ENCODE results near the gene RAB11B. TPM values are rescaled to one million over a fixed set of nuclear protein-coding genes. Genes with fewer than 3 reads are reported as not detected.

RAB11B gene
- total RNA-seq, 4 donors from 2014 or later: 17.4 to 95.8 (median 60.1) TPM

DNA sequence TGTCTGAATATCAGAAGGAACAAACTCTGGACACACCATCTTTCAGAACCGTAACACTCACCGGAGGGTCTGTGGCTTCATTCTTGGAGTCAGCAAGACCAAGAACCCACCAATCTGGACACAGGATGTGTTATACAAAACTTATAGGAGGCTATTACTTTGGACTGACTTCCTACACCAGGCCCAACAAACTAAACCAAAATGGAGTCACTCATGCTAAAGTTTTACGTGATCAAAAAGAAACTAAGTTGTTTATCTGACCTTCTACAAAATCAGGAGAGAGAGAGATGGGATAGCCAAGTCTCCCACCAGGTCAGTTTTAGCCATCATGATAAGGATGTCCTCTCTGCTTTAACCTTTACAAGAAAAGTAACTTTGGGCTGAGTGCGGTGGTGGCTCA is 3.2 kb upstream of the RAB11B start:
- Histone ChIP-seq H3K36me3 (no peaks in the 10 kb centered on the region), H3K4me1 (peaks cover 0 to 10% of the 10 kb centered on the region in 2 donors), H3K27me3 (no peaks in the 10 kb centered on the region), H3K9me3 (no peaks in the 10 kb centered on the region), H3K27ac (no peak overlapping the region), H3K4me3 (no peak overlapping the region)
- intact Hi-C loops (cut with DNase I; ENCODE audit: low total_unique reads): no loop called here
- TF ChIP-seq POLR2A (IDR thresholded peaks at IDR 0.05): no peak
- TF ChIP-seq CTCF (IDR thresholded peaks at IDR 0.05): no peak
- DNase-seq: no peak

- Histone ChIP-seq H3K36me3 (no peaks in the 10 kb centered on the region), H3K27ac (no peak overlapping the region), H3K4me1 (peaks cover 0 to 14% of the 10 kb centered on the region in 2 donors), H3K9me3 (no peaks in the 10 kb centered on the region), H3K27me3 (no peaks in the 10 kb centered on the region), H3K4me3 (no peak overlapping the region)
- intact Hi-C loops (cut with DNase I; ENCODE audit: low total_unique reads): no loop called here
- DNase-seq: no peak
- TF ChIP-seq CTCF (IDR thresholded peaks at IDR 0.05) (no peak), POLR2A (IDR thresholded peaks at IDR 0.05) (no peak)
Observed at GRCh38 chr19:8387688-8388611, 2.2 kb upstream of the RAB11B start.

DNA sequence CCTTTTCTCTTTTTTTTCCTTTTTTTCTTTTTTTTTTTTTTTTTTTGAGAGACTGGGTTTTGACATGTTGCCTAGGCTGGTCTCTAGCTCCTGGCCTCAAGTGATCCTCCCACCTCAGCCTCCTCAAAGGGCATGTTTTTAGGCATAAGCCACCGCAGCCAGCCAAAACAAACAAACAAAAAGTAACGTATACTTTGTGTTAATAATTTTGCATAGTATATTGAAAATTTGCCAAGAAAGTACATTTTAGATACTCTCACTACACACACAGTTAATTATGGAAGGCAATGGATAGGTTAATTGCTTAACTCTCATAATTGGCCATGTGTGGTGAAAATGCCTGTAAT is 1.6 kb upstream of the RAB11B start:
- no peak for DNase-seq
- Histone ChIP-seq H3K27ac (peak overlapping the region in 1 of 2 donors; percentile 89), H3K4me1 (peaks cover 0 to 17% of the 10 kb centered on the region in 2 donors), H3K27me3 (no peaks in the 10 kb centered on the region), H3K36me3 (no peaks in the 10 kb centered on the region), H3K9me3 (no peaks in the 10 kb centered on the region), H3K4me3 (no peak overlapping the region)
- intact Hi-C loops (cut with DNase I; ENCODE audit: low total_unique reads): no loop called here
- no peak for TF ChIP-seq POLR2A (IDR thresholded peaks at IDR 0.05)
- TF ChIP-seq CTCF (IDR thresholded peaks at IDR 0.05): no peak

- DNase-seq: peak; percentile 97 to 98
- intact Hi-C loops (cut with DNase I; ENCODE audit: low total_unique reads): no loop called here
Observed at GRCh38 chr19:8390617-8390981, 439 bp downstream of the RAB11B start.

DNA sequence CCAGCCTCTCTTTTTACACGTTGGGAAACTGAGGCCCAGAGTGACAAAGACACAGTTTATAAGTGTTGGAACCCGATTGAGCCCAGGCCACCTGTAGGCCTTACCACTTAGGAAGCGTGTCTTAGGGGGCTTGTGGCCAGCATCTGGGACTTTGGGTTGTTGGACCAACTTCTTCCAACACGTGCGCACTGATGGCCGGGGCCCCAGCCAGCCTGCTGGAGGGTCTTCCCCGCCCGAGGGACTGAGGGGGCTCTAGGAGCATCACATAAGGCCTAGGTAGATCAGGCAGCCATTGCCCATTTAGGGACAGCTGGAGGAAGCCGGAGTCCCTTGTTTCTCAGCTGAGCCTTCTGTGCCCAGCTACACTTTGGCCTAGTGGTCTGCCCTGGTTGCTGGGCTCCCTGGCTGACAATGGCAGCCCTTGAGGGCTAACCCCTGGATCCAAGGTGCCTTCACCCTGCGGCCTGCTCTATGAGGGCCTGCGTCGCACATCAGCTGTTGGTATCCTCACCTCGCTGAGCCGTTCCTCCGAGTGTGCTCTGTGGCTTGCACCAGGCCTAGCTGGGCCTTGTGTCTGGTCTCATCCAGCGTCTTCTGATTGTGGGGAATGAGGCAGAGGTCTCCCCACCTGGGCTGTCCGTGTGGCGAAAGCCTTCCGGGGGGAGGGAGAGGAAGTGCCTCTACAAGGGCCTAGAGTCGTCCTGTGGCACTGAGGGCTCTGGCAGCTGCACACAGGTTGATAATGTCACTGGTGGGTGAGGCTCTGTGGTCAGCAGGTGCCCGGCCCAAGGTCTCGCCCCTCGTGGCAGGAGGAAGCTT is 1.2 kb downstream of the RAB11B start:
- TF ChIP-seq CTCF (IDR thresholded peaks at IDR 0.05): no peak
- TF ChIP-seq POLR2A (IDR thresholded peaks at IDR 0.05): no peak
- Histone ChIP-seq H3K4me1 (peaks cover 0 to 17% of the 10 kb centered on the region in 2 donors), H3K36me3 (no peaks in the 10 kb centered on the region), H3K9me3 (no peaks in the 10 kb centered on the region), H3K27me3 (no peaks in the 10 kb centered on the region), H3K4me3 (peak overlapping the region; percentile 67 to 100), H3K27ac (peak overlapping the region; percentile 100)
- DNase-seq: no peak
- intact Hi-C loops (cut with DNase I; ENCODE audit: low total_unique reads): no loop called here

More at GRCh38 chr19:8390617-8390981, 439 bp downstream of the RAB11B start:
- Histone ChIP-seq H3K9me3 (no peaks in the 10 kb centered on the region), H3K27ac (peak overlapping the region; percentile 100), H3K4me1 (peaks cover 0 to 17% of the 10 kb centered on the region in 2 donors), H3K4me3 (peak overlapping the region; percentile 67 to 100), H3K27me3 (no peaks in the 10 kb centered on the region), H3K36me3 (no peaks in the 10 kb centered on the region)
- TF ChIP-seq POLR2A (IDR thresholded peaks at IDR 0.05): no peak
